ENCODE measurements around the gene SNAP47. TPM values are rescaled to one million over a fixed set of nuclear protein-coding genes. Genes with fewer than 3 reads are reported as not detected.

Gene SNAP47
- polyA plus RNA-seq, 1 donor (not counting 4 experiments of a cell fraction or from before 2014, with no cell fraction given), result 24.8 TPM

DNA sequence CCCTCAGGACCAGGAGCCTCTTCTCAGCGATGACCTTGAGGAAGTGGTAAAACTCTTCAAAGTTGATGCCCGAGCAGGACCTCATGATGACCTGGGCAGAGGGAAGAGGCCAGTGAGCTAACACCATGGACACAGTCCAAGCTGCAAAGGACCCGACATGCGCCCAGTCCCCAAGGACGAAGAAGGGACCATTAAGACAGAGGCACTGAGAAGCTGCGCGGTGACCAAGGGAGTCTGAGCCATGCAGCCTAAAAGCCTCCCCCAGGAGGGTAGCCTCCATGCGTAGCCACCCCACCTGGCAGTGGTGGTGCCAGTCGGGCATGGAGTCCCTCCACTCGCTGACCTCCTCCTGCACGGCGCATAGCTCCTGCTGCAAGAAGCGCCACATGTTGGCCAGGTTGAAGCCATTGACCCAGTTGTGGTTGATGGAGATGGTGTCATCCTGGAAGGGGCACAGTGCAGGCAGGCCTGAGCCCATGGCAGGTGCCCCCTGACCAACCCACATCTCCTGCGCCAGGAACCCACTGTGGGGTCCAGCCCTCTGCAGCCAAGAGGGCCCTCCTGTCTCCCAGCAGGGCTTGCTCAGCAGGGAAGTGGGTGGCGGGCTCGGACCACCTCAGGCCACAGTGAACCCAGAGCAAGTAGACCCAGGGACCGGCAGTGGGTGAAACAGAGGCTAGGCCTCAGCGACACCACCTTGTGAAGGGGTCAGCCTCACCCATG, 2.5 kb upstream of the SNAP47 start:
- Histone ChIP-seq H4K20me1 (ENCODE audit: control insufficient read depth, extremely low read depth, insufficient read depth, low read length) (peaks cover 3% of the 10 kb centered on the region), H3K4me3 (ENCODE audit: control insufficient read depth in 2 of 3, extremely low read depth in 1 of 3, insufficient read depth in 2 of 3, low read depth in 1 of 3, low read length in 3 of 3) (no peak overlapping the region), H3K4me2 (ENCODE audit: control insufficient read depth, extremely low read depth, insufficient read depth, low read depth, low read length) (no peak overlapping the region), H2AFZ (ENCODE audit: control insufficient read depth, low read length) (no peak overlapping the region), H3K9me3 (ENCODE audit: control insufficient read depth, low read depth, low read length) (no peaks in the 10 kb centered on the region), H3K9me1 (ENCODE audit: control insufficient read depth, extremely low read depth, insufficient read depth, low read length) (no peaks in the 10 kb centered on the region), H3K9ac (ENCODE audit: control insufficient read depth, extremely low read depth, insufficient read depth, low read length) (no peak overlapping the region), H3K79me2 (ENCODE audit: control insufficient read depth, insufficient read depth, low read length) (peaks cover 49% of the 10 kb centered on the region), H3K27ac (ENCODE audit: control insufficient read depth, insufficient read depth, low read length) (no peak overlapping the region), H3K4me1 (ENCODE audit: control insufficient read depth, extremely low read depth, insufficient read depth, low read length) (peaks cover 27% of the 10 kb centered on the region), H3K27me3 (ENCODE audit: control insufficient read depth, extremely low read depth, insufficient read depth, low read length) (no peaks in the 10 kb centered on the region), H3K36me3 (ENCODE audit: control insufficient read depth in 2 of 2, extremely low read depth in 1 of 2, insufficient read depth in 2 of 2, low read length in 2 of 2) (peaks cover 13 to 15% of the 10 kb centered on the region in 2 experiments)
- dilution Hi-C loops (cut with MboI; ENCODE audit: extremely low pct_ligation_motif_present, low sequenced_read_pairs), result no loop called here
- TF ChIP-seq EZH2 (IDR thresholded peaks at IDR 0.05; ENCODE audit: low read length), result no peak
- TF ChIP-seq, protein P1, sequence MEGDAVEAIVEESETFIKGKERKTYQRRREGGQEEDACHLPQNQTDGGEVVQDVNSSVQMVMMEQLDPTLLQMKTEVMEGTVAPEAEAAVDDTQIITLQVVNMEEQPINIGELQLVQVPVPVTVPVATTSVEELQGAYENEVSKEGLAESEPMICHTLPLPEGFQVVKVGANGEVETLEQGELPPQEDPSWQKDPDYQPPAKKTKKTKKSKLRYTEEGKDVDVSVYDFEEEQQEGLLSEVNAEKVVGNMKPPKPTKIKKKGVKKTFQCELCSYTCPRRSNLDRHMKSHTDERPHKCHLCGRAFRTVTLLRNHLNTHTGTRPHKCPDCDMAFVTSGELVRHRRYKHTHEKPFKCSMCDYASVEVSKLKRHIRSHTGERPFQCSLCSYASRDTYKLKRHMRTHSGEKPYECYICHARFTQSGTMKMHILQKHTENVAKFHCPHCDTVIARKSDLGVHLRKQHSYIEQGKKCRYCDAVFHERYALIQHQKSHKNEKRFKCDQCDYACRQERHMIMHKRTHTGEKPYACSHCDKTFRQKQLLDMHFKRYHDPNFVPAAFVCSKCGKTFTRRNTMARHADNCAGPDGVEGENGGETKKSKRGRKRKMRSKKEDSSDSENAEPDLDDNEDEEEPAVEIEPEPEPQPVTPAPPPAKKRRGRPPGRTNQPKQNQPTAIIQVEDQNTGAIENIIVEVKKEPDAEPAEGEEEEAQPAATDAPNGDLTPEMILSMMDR (optimal IDR thresholded peaks at IDR 0.05 in 1 of 3, IDR thresholded peaks at IDR 0.05 in 1 of 3, conservative IDR thresholded peaks at IDR 0.05 in 1 of 3; ENCODE audit: extremely low read depth in 1 of 3, insufficient read depth in 2 of 3, low read length in 3 of 3), result no peak
- FAIRE-seq, result no peak
- DNase-seq (ENCODE audit: low read depth, low spot score), result no peak

DNA sequence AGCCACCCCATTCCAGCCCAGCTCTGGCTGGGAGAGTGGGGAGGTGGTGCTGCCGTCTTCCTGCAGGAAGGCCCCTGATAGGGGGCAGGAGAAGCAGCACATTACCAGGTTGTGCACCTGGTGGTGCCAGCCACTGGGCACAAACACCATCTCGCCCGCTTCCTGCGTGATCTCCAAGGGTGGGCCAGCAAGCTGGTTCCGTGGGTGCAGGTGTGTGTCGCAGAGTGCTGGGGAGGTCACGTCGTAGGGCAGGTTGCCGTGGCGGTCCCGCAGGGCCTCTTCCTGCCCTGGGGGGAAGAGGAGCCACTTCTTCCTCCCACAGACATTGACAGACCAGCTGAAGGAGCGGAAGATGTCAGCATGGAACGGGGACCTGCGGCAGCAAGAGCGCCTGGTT, 1.9 kb upstream of the SNAP47 start:
- H4K20me1 ChIP-seq (ENCODE audit: control insufficient read depth, extremely low read depth, insufficient read depth, low read length), result peaks cover 3% of the 10 kb centered on the region
- no peaks in the 10 kb centered on the region for H3K9me1 ChIP-seq (ENCODE audit: control insufficient read depth, extremely low read depth, insufficient read depth, low read length)
- no peak for TF ChIP-seq EZH2 (IDR thresholded peaks at IDR 0.05; ENCODE audit: low read length)
- TF ChIP-seq, protein P1 (optimal IDR thresholded peaks at IDR 0.05 in 1 of 3, IDR thresholded peaks at IDR 0.05 in 1 of 3, conservative IDR thresholded peaks at IDR 0.05 in 1 of 3; ENCODE audit: extremely low read depth in 1 of 3, insufficient read depth in 2 of 3, low read length in 3 of 3), result no peak
- peak overlapping the region; percentile 97 for H3K4me2 ChIP-seq (ENCODE audit: control insufficient read depth, extremely low read depth, insufficient read depth, low read depth, low read length)
- peaks cover 13 to 15% of the 10 kb centered on the region in 2 experiments for H3K36me3 ChIP-seq (ENCODE audit: control insufficient read depth in 2 of 2, extremely low read depth in 1 of 2, insufficient read depth in 2 of 2, low read length in 2 of 2)
- H2AFZ ChIP-seq (ENCODE audit: control insufficient read depth, low read length), result no peak overlapping the region
- H3K4me1 ChIP-seq (ENCODE audit: control insufficient read depth, extremely low read depth, insufficient read depth, low read length), result peaks cover 24% of the 10 kb centered on the region
- no peaks in the 10 kb centered on the region for H3K27me3 ChIP-seq (ENCODE audit: control insufficient read depth, extremely low read depth, insufficient read depth, low read length)
- no peak overlapping the region for H3K4me3 ChIP-seq (ENCODE audit: control insufficient read depth in 2 of 3, extremely low read depth in 1 of 3, insufficient read depth in 2 of 3, low read depth in 1 of 3, low read length in 3 of 3)
- no peak for DNase-seq (ENCODE audit: low read depth, low spot score)
- H3K27ac ChIP-seq (ENCODE audit: control insufficient read depth, insufficient read depth, low read length), result no peak overlapping the region
- dilution Hi-C loops (cut with MboI; ENCODE audit: extremely low pct_ligation_motif_present, low sequenced_read_pairs), result no loop called here
- no peaks in the 10 kb centered on the region for H3K9me3 ChIP-seq (ENCODE audit: control insufficient read depth, low read depth, low read length)
- peaks cover 52% of the 10 kb centered on the region for H3K79me2 ChIP-seq (ENCODE audit: control insufficient read depth, insufficient read depth, low read length)
- FAIRE-seq, result no peak
- peak overlapping the region; percentile 86 for H3K9ac ChIP-seq (ENCODE audit: control insufficient read depth, extremely low read depth, insufficient read depth, low read length)
